OCI-LY3 (cell line): ENCODE measurements around the gene CPNE6.

Experiments
- EZH2phosphoT487 ChIP-seq: fragments of 200-600 bp; shearing (Covaris generic); IDR thresholded peaks from 2 replicates; pipeline ENCODE4 v1.6.1; 2018; ENCODE audit warnings: antibody characterized with exemption, mixed run types, low read depth
- TF ChIP-seq, protein P1 (sequence below): fragments of 200-600, 300-600 bp; sonication (generic); IDR thresholded peaks from 2 replicates; pipeline ENCODE4 v1.5.1; 2014; ENCODE audit warnings: antibody characterized with exemption, low read length, low read depth

DNA sequence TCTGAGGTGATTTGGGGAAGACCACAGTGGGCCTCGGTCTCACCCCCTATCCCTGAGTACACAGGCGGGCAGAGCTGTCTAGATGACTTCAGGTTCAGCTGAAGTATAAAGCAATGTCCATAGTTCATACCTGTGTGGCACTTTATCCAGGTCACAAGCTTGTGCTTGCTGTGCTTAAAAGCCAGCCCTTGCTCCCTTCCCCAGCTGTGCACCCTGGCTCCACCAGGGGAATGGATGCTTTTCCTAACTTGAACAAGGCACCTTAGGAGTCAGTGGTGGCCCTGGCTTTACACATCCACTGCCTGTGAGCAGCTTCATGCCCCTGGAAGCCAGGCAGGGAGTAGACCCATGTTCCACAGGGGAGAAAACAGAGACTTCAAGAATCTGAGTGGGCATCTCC is 14.1 kb upstream of the CPNE6 start:
- TF ChIP-seq, protein P1, sequence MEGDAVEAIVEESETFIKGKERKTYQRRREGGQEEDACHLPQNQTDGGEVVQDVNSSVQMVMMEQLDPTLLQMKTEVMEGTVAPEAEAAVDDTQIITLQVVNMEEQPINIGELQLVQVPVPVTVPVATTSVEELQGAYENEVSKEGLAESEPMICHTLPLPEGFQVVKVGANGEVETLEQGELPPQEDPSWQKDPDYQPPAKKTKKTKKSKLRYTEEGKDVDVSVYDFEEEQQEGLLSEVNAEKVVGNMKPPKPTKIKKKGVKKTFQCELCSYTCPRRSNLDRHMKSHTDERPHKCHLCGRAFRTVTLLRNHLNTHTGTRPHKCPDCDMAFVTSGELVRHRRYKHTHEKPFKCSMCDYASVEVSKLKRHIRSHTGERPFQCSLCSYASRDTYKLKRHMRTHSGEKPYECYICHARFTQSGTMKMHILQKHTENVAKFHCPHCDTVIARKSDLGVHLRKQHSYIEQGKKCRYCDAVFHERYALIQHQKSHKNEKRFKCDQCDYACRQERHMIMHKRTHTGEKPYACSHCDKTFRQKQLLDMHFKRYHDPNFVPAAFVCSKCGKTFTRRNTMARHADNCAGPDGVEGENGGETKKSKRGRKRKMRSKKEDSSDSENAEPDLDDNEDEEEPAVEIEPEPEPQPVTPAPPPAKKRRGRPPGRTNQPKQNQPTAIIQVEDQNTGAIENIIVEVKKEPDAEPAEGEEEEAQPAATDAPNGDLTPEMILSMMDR = no peak
- no peak for TF ChIP-seq EZH2phosphoT487
